ENCODE measurements around the gene CDH4. TPM values are rescaled to one million over a fixed set of nuclear protein-coding genes. Genes with fewer than 3 reads are reported as not detected.

Gene CDH4
- polyA plus RNA-seq, 1 donor (not counting 4 experiments of a cell fraction or from before 2014, with no cell fraction given), result 2.2 TPM

DNA sequence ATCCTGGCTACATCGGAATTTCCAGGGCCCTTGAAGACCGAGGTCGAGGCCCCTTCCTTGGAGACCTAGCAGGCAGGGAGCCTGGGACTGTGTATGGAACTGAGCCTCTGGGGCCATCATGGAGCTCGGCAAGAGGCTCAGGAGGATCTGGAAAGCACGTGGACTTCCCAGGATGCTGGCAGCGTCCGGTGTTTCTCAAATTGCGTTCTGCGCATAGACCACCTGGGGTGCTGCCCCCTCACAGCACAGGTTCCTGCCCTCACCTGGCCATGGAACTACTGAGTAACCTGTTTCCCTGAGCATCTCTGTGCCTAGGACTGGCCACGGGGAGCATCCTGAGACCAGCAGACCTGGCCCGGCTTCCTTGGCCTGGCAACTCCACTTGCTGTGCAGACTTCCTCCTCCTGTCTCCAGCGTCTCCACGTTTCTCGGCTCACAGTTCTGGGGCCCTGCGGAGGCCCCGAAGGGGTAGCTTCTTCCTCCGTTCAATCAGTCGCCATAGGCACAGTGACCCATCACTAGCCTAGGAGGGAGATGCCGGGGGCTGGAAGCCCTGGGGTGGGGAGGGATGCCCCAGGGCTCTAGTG is 144.3 kb downstream of the CDH4 start:
- H3K36me3 ChIP-seq (ENCODE audit: control insufficient read depth in 2 of 2, extremely low read depth in 1 of 2, insufficient read depth in 2 of 2, low read length in 2 of 2), result no peaks in the 10 kb centered on the region
- no peaks in the 10 kb centered on the region for H3K79me2 ChIP-seq (ENCODE audit: control insufficient read depth, insufficient read depth, low read length)
- no peak overlapping the region for H3K9ac ChIP-seq (ENCODE audit: control insufficient read depth, extremely low read depth, insufficient read depth, low read length)
- no peak for FAIRE-seq
- no peak for TF ChIP-seq EZH2 (IDR thresholded peaks at IDR 0.05; ENCODE audit: low read length)
- no peak for TF ChIP-seq CTCF (optimal IDR thresholded peaks at IDR 0.05 in 1 of 3, IDR thresholded peaks at IDR 0.05 in 1 of 3, conservative IDR thresholded peaks at IDR 0.05 in 1 of 3; ENCODE audit: extremely low read depth in 1 of 3, insufficient read depth in 2 of 3, low read length in 3 of 3)
- peaks cover 5% of the 10 kb centered on the region for H3K4me1 ChIP-seq (ENCODE audit: control insufficient read depth, extremely low read depth, insufficient read depth, low read length)
- no peaks in the 10 kb centered on the region for H3K27me3 ChIP-seq (ENCODE audit: control insufficient read depth, extremely low read depth, insufficient read depth, low read length)
- H3K9me1 ChIP-seq (ENCODE audit: control insufficient read depth, extremely low read depth, insufficient read depth, low read length), result no peaks in the 10 kb centered on the region
- no peak overlapping the region for H3K4me3 ChIP-seq (ENCODE audit: control insufficient read depth in 2 of 3, extremely low read depth in 1 of 3, insufficient read depth in 2 of 3, low read depth in 1 of 3, low read length in 3 of 3)
- no peak for DNase-seq (ENCODE audit: low read depth, low spot score)
- no peaks in the 10 kb centered on the region for H3K9me3 ChIP-seq (ENCODE audit: control insufficient read depth, low read depth, low read length)
- H4K20me1 ChIP-seq (ENCODE audit: control insufficient read depth, extremely low read depth, insufficient read depth, low read length), result peaks cover 3% of the 10 kb centered on the region
- H3K27ac ChIP-seq (ENCODE audit: control insufficient read depth, insufficient read depth, low read length), result no peak overlapping the region
- dilution Hi-C loops (cut with MboI; ENCODE audit: extremely low pct_ligation_motif_present, low sequenced_read_pairs), result no loop called here
- no peak overlapping the region for H2AFZ ChIP-seq (ENCODE audit: control insufficient read depth, low read length)
- H3K4me2 ChIP-seq (ENCODE audit: control insufficient read depth, extremely low read depth, insufficient read depth, low read depth, low read length), result no peak overlapping the region

GRCh38 chr20:61397146-61397545 is 145.1 kb downstream of the CDH4 start:
- no peaks in the 10 kb centered on the region for H3K9me1 ChIP-seq (ENCODE audit: control insufficient read depth, extremely low read depth, insufficient read depth, low read length)
- H3K4me2 ChIP-seq (ENCODE audit: control insufficient read depth, extremely low read depth, insufficient read depth, low read depth, low read length), result no peak overlapping the region
- no peak overlapping the region for H3K4me3 ChIP-seq (ENCODE audit: control insufficient read depth in 2 of 3, extremely low read depth in 1 of 3, insufficient read depth in 2 of 3, low read depth in 1 of 3, low read length in 3 of 3)
- no peaks in the 10 kb centered on the region for H3K36me3 ChIP-seq (ENCODE audit: control insufficient read depth in 2 of 2, extremely low read depth in 1 of 2, insufficient read depth in 2 of 2, low read length in 2 of 2)
- FAIRE-seq (no peak), DNase-seq (ENCODE audit: low read depth, low spot score) (no peak)
- no peak for TF ChIP-seq CTCF (optimal IDR thresholded peaks at IDR 0.05 in 1 of 3, IDR thresholded peaks at IDR 0.05 in 1 of 3, conservative IDR thresholded peaks at IDR 0.05 in 1 of 3; ENCODE audit: extremely low read depth in 1 of 3, insufficient read depth in 2 of 3, low read length in 3 of 3)
- TF ChIP-seq EZH2 (IDR thresholded peaks at IDR 0.05; ENCODE audit: low read length), result no peak
- H3K9ac ChIP-seq (ENCODE audit: control insufficient read depth, extremely low read depth, insufficient read depth, low read length), result no peak overlapping the region
- dilution Hi-C loops (cut with MboI; ENCODE audit: extremely low pct_ligation_motif_present, low sequenced_read_pairs), result no loop called here
- H2AFZ ChIP-seq (ENCODE audit: control insufficient read depth, low read length), result no peak overlapping the region
- peaks cover 9% of the 10 kb centered on the region for H4K20me1 ChIP-seq (ENCODE audit: control insufficient read depth, extremely low read depth, insufficient read depth, low read length)
- H3K27me3 ChIP-seq (ENCODE audit: control insufficient read depth, extremely low read depth, insufficient read depth, low read length), result no peaks in the 10 kb centered on the region
- no peaks in the 10 kb centered on the region for H3K9me3 ChIP-seq (ENCODE audit: control insufficient read depth, low read depth, low read length)
- H3K27ac ChIP-seq (ENCODE audit: control insufficient read depth, insufficient read depth, low read length), result no peak overlapping the region
- no peaks in the 10 kb centered on the region for H3K4me1 ChIP-seq (ENCODE audit: control insufficient read depth, extremely low read depth, insufficient read depth, low read length)
- no peaks in the 10 kb centered on the region for H3K79me2 ChIP-seq (ENCODE audit: control insufficient read depth, insufficient read depth, low read length)

All from keratinocyte (primary cell).